ENCODE measurements around the gene TBC1D24.

- TF ChIP-seq EZH2 (optimal IDR thresholded peaks at IDR 0.05; ENCODE audit: low read depth, low read length) = no peak
- no peak for TF ChIP-seq CTCF (IDR thresholded peaks at IDR 0.05; ENCODE audit: low read length)
Measured at GRCh38 chr16:2450975-2451381, 23.9 kb upstream of the TBC1D24 start.

All from MM.1S (cell line).